H7 (cell line): Measurements from ENCODE around the gene MYO9A. TPM values are rescaled to one million over a fixed set of nuclear protein-coding genes. Genes with fewer than 3 reads are reported as not detected.
"Not testable (repeated sequence)": the region's sequence is repeated elsewhere in the genome, so short reads cannot be mapped to it uniquely, and the experiment has no call there.

Experiments used
- DNase-seq: peaks from one replicate; pipeline ENCODE4 v3.0.0; 2012
- H3K27me3 ChIP-seq: 2 replicates; pipeline ENCODE4 v1.6.0; 2011; ENCODE audit warnings: mild to moderate bottlenecking, low read length; ENCODE audit not compliant: control insufficient read depth, insufficient read depth
- H3K36me3 ChIP-seq: replicated peaks from 2 replicates; pipeline ENCODE4 v1.5.1; 2011; ENCODE audit warnings: low read length; ENCODE audit not compliant: control insufficient read depth, insufficient read depth
- H3K4me3 ChIP-seq: 2 replicates; pipeline ENCODE4 v1.5.1; 2011; ENCODE audit warnings: low read depth, mild to moderate bottlenecking, control low read depth, low read length, moderate library complexity; ENCODE audit not compliant: insufficient read depth
- total RNA-seq: library from RNA; depleted of rRNA; stranded (reverse); fragments of >200 nt; shearing (Covaris generic); gene quantifications from 2 replicates; pipeline ENCODE4 v1.2.3, GENCODE V29; 2014

The MYO9A gene
- total RNA-seq, 1 experiment from 2014 or later = 7.8 TPM

- H3K27me3 ChIP-seq = no peaks in the 10 kb centered on the region
- H3K4me3 ChIP-seq = no peak overlapping the region
- no peaks in the 10 kb centered on the region for H3K36me3 ChIP-seq
- DNase-seq = no peak
Measured at GRCh38 chr15:71891026-71891425, 226.9 kb downstream of the MYO9A start.

GRCh38 chr15:71889947-71890346, 228.0 kb downstream of the MYO9A start:
- Histone ChIP-seq H3K27me3 (no peaks in the 10 kb centered on the region), H3K36me3 (no peaks in the 10 kb centered on the region), H3K4me3 (no peak overlapping the region)
- DNase-seq = no peak

GRCh38 chr15:71889385-71889784, 228.6 kb downstream of the MYO9A start:
- H3K27me3 ChIP-seq = no peaks in the 10 kb centered on the region
- H3K36me3 ChIP-seq = no peaks in the 10 kb centered on the region
- no peak overlapping the region for H3K4me3 ChIP-seq
- DNase-seq = no peak

- Histone ChIP-seq H3K4me3 (no peak overlapping the region), H3K36me3 (no peaks in the 10 kb centered on the region), H3K27me3 (no peaks in the 10 kb centered on the region)
- no peak for DNase-seq
Measured at GRCh38 chr15:71888797-71889196, 229.2 kb downstream of the MYO9A start.

- peak; percentile 3 for DNase-seq
Measured at GRCh38 chr15:71885390-71885789, 232.6 kb downstream of the MYO9A start.

GRCh38 chr15:71883447-71883846, 234.5 kb downstream of the MYO9A start:
- no peak for DNase-seq
- no peaks in the 10 kb centered on the region for H3K27me3 ChIP-seq
- H3K4me3 ChIP-seq = no peak overlapping the region
- no peaks in the 10 kb centered on the region; the same call in 1 of the 2 replicates for H3K36me3 ChIP-seq

More at GRCh38 chr15:71885390-71885789, 232.6 kb downstream of the MYO9A start:
- Histone ChIP-seq H3K4me3 (no peak overlapping the region), H3K27me3 (no peaks in the 10 kb centered on the region), H3K36me3 (no peaks in the 10 kb centered on the region)

GRCh38 chr15:71880276-71880675, 237.7 kb downstream of the MYO9A start:
- no peak for DNase-seq
- H3K36me3 ChIP-seq = no peaks in the 10 kb centered on the region; the same call in 1 of the 2 replicates
- no peaks in the 10 kb centered on the region for H3K27me3 ChIP-seq
- no peak overlapping the region for H3K4me3 ChIP-seq

GRCh38 chr15:71874245-71874644, 243.7 kb downstream of the MYO9A start:
- H3K4me3 ChIP-seq = no peak overlapping the region
- no peaks in the 10 kb centered on the region for H3K36me3 ChIP-seq
- no peak for DNase-seq
- no peaks in the 10 kb centered on the region for H3K27me3 ChIP-seq

- not testable (repeated sequence) for DNase-seq, H3K4me3 ChIP-seq, H3K36me3 ChIP-seq, H3K27me3 ChIP-seq
Measured at GRCh38 chr15:71858232-71858631, 259.7 kb downstream of the MYO9A start.

- no peak for DNase-seq
- Histone ChIP-seq H3K4me3 (no peak overlapping the region), H3K27me3 (no peaks in the 10 kb centered on the region), H3K36me3 (no peaks in the 10 kb centered on the region; the same call in 1 of the 2 replicates)
Measured at GRCh38 chr15:71853543-71853942, 264.4 kb downstream of the MYO9A start.

- H3K27me3 ChIP-seq = no peaks in the 10 kb centered on the region
- H3K36me3 ChIP-seq = no peaks in the 10 kb centered on the region; the same call in none of the 2 replicates
- H3K4me3 ChIP-seq = no peak overlapping the region
- DNase-seq = no peak
Measured at GRCh38 chr15:71844916-71845315, 273.0 kb downstream of the MYO9A start.

GRCh38 chr15:71841563-71841962, 276.4 kb downstream of the MYO9A start:
- Histone ChIP-seq H3K27me3 (no peaks in the 10 kb centered on the region), H3K4me3 (no peak overlapping the region), H3K36me3 (no peaks in the 10 kb centered on the region)
- no peak for DNase-seq

GRCh38 chr15:71830981-71831380, 287.0 kb downstream of the MYO9A start:
- DNase-seq = no peak
- H3K36me3 ChIP-seq = no peaks in the 10 kb centered on the region; the same call in 1 of the 2 replicates
- no peak overlapping the region for H3K4me3 ChIP-seq
- H3K27me3 ChIP-seq = no peaks in the 10 kb centered on the region

- Histone ChIP-seq H3K36me3 (no peaks in the 10 kb centered on the region; the same call in 1 of the 2 replicates), H3K27me3 (no peaks in the 10 kb centered on the region), H3K4me3 (no peak overlapping the region)
- DNase-seq = no peak
Measured at GRCh38 chr15:71826196-71826595, 291.8 kb downstream of the MYO9A start.

GRCh38 chr15:71825021-71825730, 292.8 kb downstream of the MYO9A start:
- H3K4me3 ChIP-seq = no peak overlapping the region
- no peak for DNase-seq
- no peaks in the 10 kb centered on the region for H3K27me3 ChIP-seq
- no peaks in the 10 kb centered on the region; the same call in 1 of the 2 replicates for H3K36me3 ChIP-seq
